OCI-LY1 (cell line): ENCODE measurements around the gene PYGB.
A peak's percentile ranks its signal among the peaks of the same experiment; 100 is the strongest.

Experiments used
- H2AFZ ChIP-seq: fragments of 200-600 bp; sonication (generic), shearing (Covaris generic); 2 replicates; pipeline ENCODE4 v1.6.0; 2014; ENCODE audit warnings: antibody characterized with exemption, mild to moderate bottlenecking, low read length
- H3F3A ChIP-seq: fragments of 200-600 bp; sonication (generic), shearing (Covaris generic); 2 replicates; pipeline ENCODE4 v1.6.0; 2014; ENCODE audit warnings: mild to moderate bottlenecking, antibody characterized with exemption, low read length, moderate library complexity; ENCODE audit not compliant: insufficient read depth
- H3K27ac ChIP-seq: fragments of 200-600 bp; sonication (generic); 2 replicates; pipeline ENCODE4 v1.5.1; 2014; ENCODE audit warnings: low read length, mixed run types, mild to moderate bottlenecking, low read depth; ENCODE audit not compliant: poor library complexity, severe bottlenecking
- H3K27me3 ChIP-seq: fragments of 200-600 bp; sonication (generic); 2 replicates; pipeline ENCODE4 v1.6.0; 2014; ENCODE audit warnings: antibody characterized with exemption, mild to moderate bottlenecking, low read length, moderate library complexity; ENCODE audit not compliant: insufficient read depth
- H3K36me3 ChIP-seq: fragments of 200-600 bp; sonication (generic); 2 replicates; pipeline ENCODE4 v1.6.1; 2014; ENCODE audit warnings: mild to moderate bottlenecking, antibody characterized with exemption, low read length, moderate library complexity, mixed read lengths; ENCODE audit not compliant: insufficient read depth
- H3K4me1 ChIP-seq: fragments of 200-600 bp; sonication (generic); 2 replicates; pipeline ENCODE4 v1.5.1; 2014; ENCODE audit warnings: mild to moderate bottlenecking, low read length, moderate library complexity; ENCODE audit not compliant: insufficient read depth, severe bottlenecking
- H3K4me2 ChIP-seq: fragments of 200-600 bp; sonication (generic), shearing (Covaris generic); 2 replicates; pipeline ENCODE4 v1.6.1; 2014; ENCODE audit warnings: low read length
- H3K4me3 ChIP-seq: fragments of 200-600 bp; sonication (generic); 2 replicates; pipeline ENCODE4 v1.5.1; 2014; ENCODE audit warnings: low read length, low read depth, mild to moderate bottlenecking, mixed read lengths; ENCODE audit not compliant: poor library complexity, severe bottlenecking
- H3K79me2 ChIP-seq: fragments of 200-600 bp; shearing (Covaris generic); 2 replicates; pipeline ENCODE4 v1.6.1; 2016; ENCODE audit warnings: mixed run types, low read length, mixed read lengths; ENCODE audit not compliant: insufficient read depth
- H3K9ac ChIP-seq: fragments of 200-600 bp; sonication (generic), shearing (Covaris generic); 2 replicates; pipeline ENCODE4 v1.6.1; 2014; ENCODE audit warnings: mild to moderate bottlenecking, low read length, mixed read lengths
- H3K9me2 ChIP-seq: fragments of 200-600 bp; sonication (generic), shearing (Covaris generic); 2 replicates; pipeline ENCODE4 v1.6.1; 2014; ENCODE audit warnings: low read depth, mild to moderate bottlenecking, low read length, mixed read lengths
- H3K9me3 ChIP-seq: fragments of 200-600 bp; shearing (Covaris generic); 2 replicates; pipeline ENCODE4 v1.6.1; 2014; ENCODE audit warnings: low read length, mixed read lengths
- H4K20me1 ChIP-seq: fragments of 200-600 bp; sonication (generic), shearing (Covaris generic); 2 replicates; pipeline ENCODE4 v1.6.0; 2016; ENCODE audit warnings: mild to moderate bottlenecking, low read length; ENCODE audit not compliant: insufficient read depth
- CTCF ChIP-seq: fragments of 200-600 bp; sonication (generic), shearing (Covaris generic); IDR thresholded peaks from 2 replicates; pipeline ENCODE4 v1.5.1; 2017; ENCODE audit warnings: mild to moderate bottlenecking, antibody characterized with exemption, low read length, moderate library complexity, mixed read lengths
- EZH2 ChIP-seq: fragments of 200-600 bp; sonication (generic), shearing (Covaris generic); IDR thresholded peaks from 2 replicates; pipeline ENCODE4 v1.8.0; 2017; ENCODE audit warnings: borderline replicate concordance, mixed run types, mild to moderate bottlenecking, antibody characterized with exemption, low read length, moderate library complexity, mixed read lengths

PYGB gene

GRCh38 chr20:25280051-25280573 lies 32.2 kb downstream of the PYGB start:
- no peaks in the 10 kb centered on the region for H3K9me2 ChIP-seq
- H3K9me3 ChIP-seq = no peaks in the 10 kb centered on the region
- no peaks in the 10 kb centered on the region for H3K27me3 ChIP-seq
- H3K4me2 ChIP-seq = peak overlapping the region; percentile 47; the same call in 1 of the 2 replicates
- H3K36me3 ChIP-seq = peaks cover 43% of the 10 kb centered on the region
- H3K4me3 ChIP-seq = no peak overlapping the region
- H4K20me1 ChIP-seq = no peaks in the 10 kb centered on the region
- peaks cover 35% of the 10 kb centered on the region for H3K4me1 ChIP-seq
- H3K79me2 ChIP-seq = no peaks in the 10 kb centered on the region
- H3F3A ChIP-seq = no peaks in the 10 kb centered on the region
- H3K9ac ChIP-seq = no peak overlapping the region; the same call in 1 of the 2 replicates
- peak overlapping the region; percentile 89 for H3K27ac ChIP-seq
- TF ChIP-seq CTCF (no peak), EZH2 (no peak)
- no peak overlapping the region for H2AFZ ChIP-seq

- no peaks in the 10 kb centered on the region for H3K27me3 ChIP-seq
- H3K4me2 ChIP-seq = peak overlapping the region; percentile 47; the same call in 1 of the 2 replicates
- no peak overlapping the region for H2AFZ ChIP-seq
- H3K9me2 ChIP-seq = no peaks in the 10 kb centered on the region
- H3K36me3 ChIP-seq = peaks cover 50% of the 10 kb centered on the region
- H3K27ac ChIP-seq = peak overlapping the region; percentile 89
- H3K9ac ChIP-seq = no peak overlapping the region; the same call in 1 of the 2 replicates
- H3F3A ChIP-seq = no peaks in the 10 kb centered on the region
- H3K9me3 ChIP-seq = no peaks in the 10 kb centered on the region
- H3K79me2 ChIP-seq = no peaks in the 10 kb centered on the region
- TF ChIP-seq CTCF = no peak
- no peak for TF ChIP-seq EZH2
- H4K20me1 ChIP-seq = no peaks in the 10 kb centered on the region
- peaks cover 35% of the 10 kb centered on the region for H3K4me1 ChIP-seq
- peak overlapping the region; percentile 14 for H3K4me3 ChIP-seq
Observed at GRCh38 chr20:25280574-25281535, 33.0 kb downstream of the PYGB start.

GRCh38 chr20:25281541-25281991 lies 33.7 kb downstream of the PYGB start:
- Histone ChIP-seq H3K4me2 (peak overlapping the region; percentile 47), H3K9ac (no peak overlapping the region; the same call in 1 of the 2 replicates), H4K20me1 (no peaks in the 10 kb centered on the region), H3K27ac (peak overlapping the region; percentile 89), H3K9me2 (no peaks in the 10 kb centered on the region), H2AFZ (no peak overlapping the region), H3K36me3 (peaks cover 57% of the 10 kb centered on the region), H3K9me3 (no peaks in the 10 kb centered on the region), H3K4me3 (peak overlapping the region; percentile 14), H3K79me2 (no peaks in the 10 kb centered on the region), H3K4me1 (peaks cover 35% of the 10 kb centered on the region), H3F3A (no peaks in the 10 kb centered on the region), H3K27me3 (no peaks in the 10 kb centered on the region)
- TF ChIP-seq EZH2 = no peak
